Panc1 (cell line): ENCODE results near the gene GPNMB. TPM values are rescaled to one million over a fixed set of nuclear protein-coding genes. Genes with fewer than 3 reads are reported as not detected.

Source experiments
- ATAC-seq: fragments of 200-7000 bp; cut with Tn5 transposase; 2 replicates; pipeline ENCODE4 v1.9.1; 2020; ENCODE audit warnings: mild to moderate bottlenecking, moderate library complexity
- BruUV-seq: library from RNA; stranded (reverse); fragments of 400-500 nt; replicated peaks from 2 replicates; lab custom pipeline; 2021; lab: Mats Ljungman, UMichigan
- CTCF ChIA-PET: fragments of 300-600 bp; sonication (Branson Sonifier 250); formaldehyde crosslinking; loops from one replicate; lab custom pipeline; 2022; ENCODE audit warnings: antibody characterized with exemption; lab: Charles Lee
- POLR2A ChIA-PET: fragments of 300-600 bp; sonication (Branson Sonifier 250); formaldehyde crosslinking; loops from one replicate; lab custom pipeline; 2022; ENCODE audit warnings: antibody characterized with exemption; lab: Charles Lee
- DNase-seq: peaks from one replicate; pipeline ENCODE4 v3.0.0-alpha.2; 2010; ENCODE audit warnings: low read depth, low spot score
- H3K27ac ChIP-seq: 2 replicates; pipeline ENCODE4 v1.5.1; 2011; ENCODE audit warnings: mild to moderate bottlenecking, low read length, inconsistent platforms
- H3K27me3 ChIP-seq: fragments of 200-500 bp; sonication (Bioruptor generic); 2 replicates; pipeline ENCODE4 v1.6.0; 2014; ENCODE audit warnings: low read length, inconsistent platforms; ENCODE audit not compliant: control insufficient read depth, insufficient read depth
- H3K36me3 ChIP-seq: fragments of 200-500 bp; sonication (Bioruptor generic); 2 replicates; pipeline ENCODE4 v1.5.1; 2014; ENCODE audit warnings: inconsistent platforms, mild to moderate bottlenecking, low read length, moderate library complexity; ENCODE audit not compliant: control insufficient read depth, insufficient read depth
- H3K4me1 ChIP-seq: 2 replicates; pipeline ENCODE4 v1.5.1; 2011; ENCODE audit warnings: inconsistent platforms, mild to moderate bottlenecking, low read length, moderate library complexity; ENCODE audit not compliant: control insufficient read depth, insufficient read depth
- H3K4me3 ChIP-seq, 2 experiments: 2 replicates each; pipeline ENCODE4 v1.5.1; 2011 to 2012; ENCODE audit warnings: low read depth in 2 of 2, low read length in 2 of 2, mild to moderate bottlenecking in 2 of 2, inconsistent platforms in 1 of 2, moderate library complexity in 1 of 2
- H3K9me3 ChIP-seq: fragments of 200-500 bp; sonication (Bioruptor generic); 2 replicates; pipeline ENCODE4 v1.5.1; 2014; ENCODE audit warnings: low read depth, mild to moderate bottlenecking, inconsistent platforms, low read length, moderate library complexity; ENCODE audit not compliant: control insufficient read depth, insufficient read depth
- POLR2AphosphoS5 ChIP-seq: IDR thresholded peaks from 2 replicates; pipeline ENCODE4 v1.6.1; 2012; ENCODE audit warnings: mild to moderate bottlenecking, low read depth, low read length, moderate library complexity
- SIN3A ChIP-seq: IDR thresholded peaks from 2 replicates; pipeline ENCODE4 v1.6.1; 2012; ENCODE audit warnings: low read depth, mild to moderate bottlenecking, low read length, moderate library complexity, borderline replicate concordance; ENCODE audit not compliant: insufficient read depth
- TCF7L2 ChIP-seq: IDR thresholded peaks from 2 replicates; pipeline ENCODE4 v1.6.1; 2011; ENCODE audit warnings: mild to moderate bottlenecking, low read depth, low read length, inconsistent platforms
- in situ Hi-C: cut with HindIII; loops from 2 replicates; pipeline ENCODE4 v1.10.0; 2016; ENCODE audit warnings: low sequenced_read_pairs, low pct_unique_long_range_greater_than_20kb
- intact Hi-C: fragments of 100-400 bp; cut with micrococcal nuclease; formaldehyde crosslinking; loops from one replicate; pipeline ENCODE4 v1.10.0; 2022; ENCODE audit not compliant: unreplicated experiment
- total RNA-seq: library from RNA; stranded (reverse); gene quantifications from one replicate; pipeline ENCODE4 v1.2.1, GENCODE V29; 2021; ENCODE audit not compliant: unreplicated experiment
- TF ChIP-seq, protein P1 (sequence below): fragments of 450-650 bp; IDR thresholded peaks from 2 replicates; pipeline ENCODE4 v1.5.1; 2017; ENCODE audit warnings: mild to moderate bottlenecking
- TF ChIP-seq, protein P2 (sequence below), 2 experiments: IDR thresholded peaks; 2 replicates each; pipeline ENCODE4 v1.6.1; 2011 to 2012; ENCODE audit warnings: low read depth in 2 of 2, control low read depth in 1 of 2, low read length in 1 of 2, mild to moderate bottlenecking in 1 of 2, moderate library complexity in 1 of 2; ENCODE audit not compliant: insufficient read depth in 1 of 2

The GPNMB gene
- total RNA-seq, 1 experiment from 2014 or later = 2.1 TPM

DNA sequence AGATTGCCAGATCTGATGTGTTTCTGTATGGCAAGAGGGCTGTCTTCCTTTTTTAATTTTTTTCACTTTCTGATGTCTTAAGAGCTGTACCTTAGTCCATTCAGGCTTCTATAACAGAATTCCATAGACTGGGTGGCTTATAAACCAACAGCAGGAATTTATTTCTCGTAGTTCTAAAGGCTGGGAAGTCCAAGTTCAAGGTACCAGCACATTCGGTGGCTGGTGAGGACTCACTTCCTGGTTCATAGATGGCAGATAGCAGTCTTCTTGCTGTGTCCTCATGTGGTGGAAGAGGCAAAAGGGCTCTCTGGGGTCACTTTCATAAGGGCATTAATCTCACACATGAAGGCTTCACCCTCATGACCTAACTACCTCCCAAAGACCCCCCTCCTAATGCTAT, 20.8 kb downstream of the GPNMB start:
- TF ChIP-seq TCF7L2 (no peak), POLR2AphosphoS5 (no peak), SIN3A (no peak)
- TF ChIP-seq, protein P1, sequence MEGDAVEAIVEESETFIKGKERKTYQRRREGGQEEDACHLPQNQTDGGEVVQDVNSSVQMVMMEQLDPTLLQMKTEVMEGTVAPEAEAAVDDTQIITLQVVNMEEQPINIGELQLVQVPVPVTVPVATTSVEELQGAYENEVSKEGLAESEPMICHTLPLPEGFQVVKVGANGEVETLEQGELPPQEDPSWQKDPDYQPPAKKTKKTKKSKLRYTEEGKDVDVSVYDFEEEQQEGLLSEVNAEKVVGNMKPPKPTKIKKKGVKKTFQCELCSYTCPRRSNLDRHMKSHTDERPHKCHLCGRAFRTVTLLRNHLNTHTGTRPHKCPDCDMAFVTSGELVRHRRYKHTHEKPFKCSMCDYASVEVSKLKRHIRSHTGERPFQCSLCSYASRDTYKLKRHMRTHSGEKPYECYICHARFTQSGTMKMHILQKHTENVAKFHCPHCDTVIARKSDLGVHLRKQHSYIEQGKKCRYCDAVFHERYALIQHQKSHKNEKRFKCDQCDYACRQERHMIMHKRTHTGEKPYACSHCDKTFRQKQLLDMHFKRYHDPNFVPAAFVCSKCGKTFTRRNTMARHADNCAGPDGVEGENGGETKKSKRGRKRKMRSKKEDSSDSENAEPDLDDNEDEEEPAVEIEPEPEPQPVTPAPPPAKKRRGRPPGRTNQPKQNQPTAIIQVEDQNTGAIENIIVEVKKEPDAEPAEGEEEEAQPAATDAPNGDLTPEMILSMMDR = no peak
- TF ChIP-seq, protein P2, sequence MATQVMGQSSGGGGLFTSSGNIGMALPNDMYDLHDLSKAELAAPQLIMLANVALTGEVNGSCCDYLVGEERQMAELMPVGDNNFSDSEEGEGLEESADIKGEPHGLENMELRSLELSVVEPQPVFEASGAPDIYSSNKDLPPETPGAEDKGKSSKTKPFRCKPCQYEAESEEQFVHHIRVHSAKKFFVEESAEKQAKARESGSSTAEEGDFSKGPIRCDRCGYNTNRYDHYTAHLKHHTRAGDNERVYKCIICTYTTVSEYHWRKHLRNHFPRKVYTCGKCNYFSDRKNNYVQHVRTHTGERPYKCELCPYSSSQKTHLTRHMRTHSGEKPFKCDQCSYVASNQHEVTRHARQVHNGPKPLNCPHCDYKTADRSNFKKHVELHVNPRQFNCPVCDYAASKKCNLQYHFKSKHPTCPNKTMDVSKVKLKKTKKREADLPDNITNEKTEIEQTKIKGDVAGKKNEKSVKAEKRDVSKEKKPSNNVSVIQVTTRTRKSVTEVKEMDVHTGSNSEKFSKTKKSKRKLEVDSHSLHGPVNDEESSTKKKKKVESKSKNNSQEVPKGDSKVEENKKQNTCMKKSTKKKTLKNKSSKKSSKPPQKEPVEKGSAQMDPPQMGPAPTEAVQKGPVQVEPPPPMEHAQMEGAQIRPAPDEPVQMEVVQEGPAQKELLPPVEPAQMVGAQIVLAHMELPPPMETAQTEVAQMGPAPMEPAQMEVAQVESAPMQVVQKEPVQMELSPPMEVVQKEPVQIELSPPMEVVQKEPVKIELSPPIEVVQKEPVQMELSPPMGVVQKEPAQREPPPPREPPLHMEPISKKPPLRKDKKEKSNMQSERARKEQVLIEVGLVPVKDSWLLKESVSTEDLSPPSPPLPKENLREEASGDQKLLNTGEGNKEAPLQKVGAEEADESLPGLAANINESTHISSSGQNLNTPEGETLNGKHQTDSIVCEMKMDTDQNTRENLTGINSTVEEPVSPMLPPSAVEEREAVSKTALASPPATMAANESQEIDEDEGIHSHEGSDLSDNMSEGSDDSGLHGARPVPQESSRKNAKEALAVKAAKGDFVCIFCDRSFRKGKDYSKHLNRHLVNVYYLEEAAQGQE (IDR thresholded peaks at IDR 0.05; ENCODE audit: insufficient read depth in 1 of 2, low read depth in 2 of 2, low read length in 1 of 2) = no peak
- Histone ChIP-seq H3K27me3 (no peaks in the 10 kb centered on the region), H3K27ac (no peak overlapping the region), H3K9me3 (no peaks in the 10 kb centered on the region), H3K36me3 (no peaks in the 10 kb centered on the region), H3K4me3 (no peak overlapping the region), H3K4me1 (no peaks in the 10 kb centered on the region)
- ATAC-seq = no peak
- in situ Hi-C loops = no loop called here
- POLR2A ChIA-PET = no interaction called here
- no peak for DNase-seq
- BruUV-seq = no TSS peak
- intact Hi-C loops = no loop called here
- CTCF ChIA-PET = interaction anchor here (0.6 kb wide), 1 partner anchor 236 kb away, joined by 4 read pairs; no protein-coding TSS in a partner anchor

DNA sequence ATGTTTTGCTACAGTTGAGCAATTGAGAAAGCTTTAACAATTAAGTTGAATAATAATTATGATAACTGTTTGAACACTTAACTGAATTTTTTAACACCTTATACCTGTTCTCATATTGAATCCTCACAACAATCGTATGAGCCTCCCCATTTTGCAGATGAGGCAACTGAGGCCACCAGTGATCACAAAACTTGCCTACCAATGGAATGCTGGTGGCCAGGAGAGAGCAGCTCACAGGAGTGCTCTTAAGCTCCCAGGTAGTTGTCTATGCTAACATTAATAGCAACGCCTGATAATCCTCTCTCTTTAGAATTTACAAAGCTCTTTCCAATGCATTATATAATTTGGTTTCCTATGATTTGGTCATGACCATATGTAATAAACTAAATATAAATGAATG, 21.6 kb downstream of the GPNMB start:
- DNase-seq (no peak), ATAC-seq (no peak)
- Histone ChIP-seq H3K4me1 (peaks cover under 1% of the 10 kb centered on the region), H3K9me3 (no peaks in the 10 kb centered on the region), H3K27ac (no peak overlapping the region), H3K27me3 (no peaks in the 10 kb centered on the region), H3K4me3 (no peak overlapping the region), H3K36me3 (no peaks in the 10 kb centered on the region)
- in situ Hi-C loops = no loop called here
- ChIA-PET POLR2A (no interaction called here), CTCF (interaction anchor here (1.1 to 1.3 kb wide), 2 partner anchors 9 to 83 kb away, joined by 3 read pairs; no protein-coding TSS in a partner anchor)
- BruUV-seq = no TSS peak
- TF ChIP-seq, protein P2 (IDR thresholded peaks at IDR 0.05; ENCODE audit: insufficient read depth in 1 of 2, low read depth in 2 of 2, low read length in 1 of 2) = no peak
- TF ChIP-seq TCF7L2 (no peak), SIN3A (no peak), POLR2AphosphoS5 (no peak)
- TF ChIP-seq, protein P1 = no peak
- intact Hi-C loops = no loop called here
